Measurements from ENCODE around the gene MDM1. TPM values are rescaled to one million over a fixed set of nuclear protein-coding genes. Genes with fewer than 3 reads are reported as not detected.

Gene MDM1, protein sequence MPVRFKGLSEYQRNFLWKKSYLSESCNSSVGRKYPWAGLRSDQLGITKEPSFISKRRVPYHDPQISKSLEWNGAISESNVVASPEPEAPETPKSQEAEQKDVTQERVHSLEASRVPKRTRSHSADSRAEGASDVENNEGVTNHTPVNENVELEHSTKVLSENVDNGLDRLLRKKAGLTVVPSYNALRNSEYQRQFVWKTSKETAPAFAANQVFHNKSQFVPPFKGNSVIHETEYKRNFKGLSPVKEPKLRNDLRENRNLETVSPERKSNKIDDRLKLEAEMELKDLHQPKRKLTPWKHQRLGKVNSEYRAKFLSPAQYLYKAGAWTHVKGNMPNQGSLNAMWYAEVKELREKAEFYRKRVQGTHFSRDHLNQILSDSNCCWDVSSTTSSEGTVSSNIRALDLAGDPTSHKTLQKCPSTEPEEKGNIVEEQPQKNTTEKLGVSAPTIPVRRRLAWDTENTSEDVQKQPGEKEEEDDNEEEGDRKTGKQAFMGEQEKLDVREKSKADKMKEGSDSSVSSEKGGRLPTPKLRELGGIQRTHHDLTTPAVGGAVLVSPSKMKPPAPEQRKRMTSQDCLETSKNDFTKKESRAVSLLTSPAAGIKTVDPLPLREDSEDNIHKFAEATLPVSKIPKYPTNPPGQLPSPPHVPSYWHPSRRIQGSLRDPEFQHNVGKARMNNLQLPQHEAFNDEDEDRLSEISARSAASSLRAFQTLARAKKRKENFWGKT
- total RNA-seq, result 7.8 and 11.0 TPM in 2 replicates

DNA sequence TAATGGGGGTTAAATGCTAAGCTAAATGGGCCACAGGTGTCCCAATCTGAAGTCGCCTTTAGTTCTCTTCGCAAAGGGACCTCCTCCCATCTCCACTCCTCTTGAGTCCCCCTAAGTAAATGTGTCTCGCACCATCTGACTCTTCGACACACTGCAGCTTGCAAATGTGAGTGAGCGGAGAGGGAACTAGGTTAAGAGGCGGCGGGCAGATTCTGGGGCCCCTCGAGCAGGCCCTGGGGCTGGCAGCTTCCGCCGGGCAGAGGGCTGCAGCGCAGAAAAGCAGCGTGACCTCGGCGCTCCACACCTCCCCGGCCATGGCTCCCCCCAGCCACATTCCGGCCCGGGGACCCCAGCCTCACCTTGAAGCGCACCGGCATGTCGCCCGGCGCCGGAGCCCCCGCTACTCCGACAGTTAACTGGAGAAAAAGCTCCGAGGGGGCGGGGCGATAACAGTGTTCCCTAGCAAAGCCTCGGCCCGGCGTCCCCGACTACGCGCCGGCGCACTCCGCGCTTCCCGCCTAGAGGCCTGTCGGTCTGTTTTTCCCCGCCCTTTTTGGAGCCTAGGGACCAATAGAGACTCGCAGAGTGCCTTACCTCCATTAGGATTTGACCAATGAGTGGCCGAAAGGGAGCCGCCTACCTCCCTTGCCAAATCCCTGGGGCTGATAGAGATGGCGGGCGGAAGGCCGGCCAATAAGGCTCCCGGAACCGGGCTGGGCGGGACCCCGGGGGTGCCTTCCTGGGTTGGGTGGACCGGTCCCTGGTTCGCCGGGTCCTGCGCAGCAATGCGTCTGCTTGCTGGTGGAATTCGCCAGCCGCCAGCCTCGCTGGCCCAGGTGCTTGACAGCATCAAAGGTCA lies at the start of gene MDM1:
MDM1 (minus strand) TSS at position 494 of the 859 bp plus-strand sequence; CDS start at position 377, 117 bp downstream.
- DNase-seq (ENCODE audit: low read depth, low spot score), result peak; percentile 91

DNA sequence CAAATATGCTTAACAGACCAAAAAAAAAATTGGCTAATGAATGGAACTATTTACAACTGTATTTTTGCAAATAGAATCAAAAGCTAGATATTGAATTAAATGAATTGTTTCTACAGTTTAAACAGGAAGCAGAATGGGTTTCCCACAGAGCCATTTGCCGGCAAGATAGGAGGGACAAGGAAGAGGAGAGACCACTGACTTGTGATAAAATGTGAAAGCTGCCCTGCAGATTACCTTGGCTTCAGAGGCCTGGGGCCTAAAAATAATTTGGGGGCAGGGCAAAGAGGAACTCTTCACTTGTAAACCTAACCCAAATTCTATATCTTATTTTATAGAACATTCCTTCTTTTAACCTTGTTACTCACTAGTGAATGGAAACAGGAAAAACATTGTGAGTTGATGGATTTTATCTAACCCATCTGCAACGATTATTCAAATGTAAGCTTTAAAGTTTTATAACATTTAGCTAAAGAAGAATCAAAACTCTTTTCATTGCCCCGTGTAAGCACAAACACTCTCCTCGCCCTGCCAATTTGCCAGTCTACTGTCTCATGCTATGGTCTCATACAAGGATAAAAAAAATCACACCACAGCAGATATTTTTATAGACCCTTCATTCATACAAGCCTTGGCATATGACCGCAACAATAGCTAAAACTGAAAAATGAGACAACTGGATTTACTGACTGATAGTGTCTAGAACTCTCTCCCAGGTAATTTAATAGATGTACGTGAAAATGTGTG lies 49.5 kb upstream of the MDM1 start:
- DNase-seq (ENCODE audit: low read depth, low spot score), result no peak

DNA sequence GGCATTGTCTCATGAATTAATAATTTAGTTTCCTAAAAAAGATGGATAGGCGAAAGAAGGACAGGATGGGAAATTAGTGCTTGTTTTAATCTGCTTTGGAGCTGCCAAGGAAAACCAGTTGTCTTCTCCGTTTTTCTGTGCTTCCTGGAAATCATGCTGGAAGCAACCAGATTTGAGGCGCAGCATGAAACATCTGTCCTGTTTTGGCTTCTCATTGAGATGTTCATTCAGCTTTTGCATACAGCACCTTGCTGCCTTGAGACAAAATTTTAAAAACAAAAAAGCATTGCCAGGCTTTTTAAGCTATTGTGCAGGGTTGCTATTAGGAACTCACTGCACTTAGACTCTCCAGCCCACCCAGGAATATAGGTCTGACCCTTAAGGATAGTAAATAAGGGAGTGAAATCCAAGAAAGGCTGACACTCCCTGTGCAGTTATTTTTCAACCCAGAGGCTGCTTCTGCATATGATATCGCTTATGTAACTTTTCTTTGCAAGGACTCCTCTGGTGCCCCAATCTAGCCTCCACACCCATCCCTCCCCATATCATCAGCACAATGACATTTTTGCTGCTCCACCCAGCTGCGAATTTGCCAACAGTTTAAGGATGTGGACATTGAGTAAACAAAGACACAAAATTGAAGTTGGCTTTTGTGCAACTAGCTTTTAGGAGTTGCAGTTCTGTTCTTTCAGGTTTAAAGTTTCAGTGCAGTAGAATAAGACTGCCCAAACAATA lies 46.9 kb upstream of the MDM1 start:
- DNase-seq (ENCODE audit: low read depth, low spot score), result no peak

DNA sequence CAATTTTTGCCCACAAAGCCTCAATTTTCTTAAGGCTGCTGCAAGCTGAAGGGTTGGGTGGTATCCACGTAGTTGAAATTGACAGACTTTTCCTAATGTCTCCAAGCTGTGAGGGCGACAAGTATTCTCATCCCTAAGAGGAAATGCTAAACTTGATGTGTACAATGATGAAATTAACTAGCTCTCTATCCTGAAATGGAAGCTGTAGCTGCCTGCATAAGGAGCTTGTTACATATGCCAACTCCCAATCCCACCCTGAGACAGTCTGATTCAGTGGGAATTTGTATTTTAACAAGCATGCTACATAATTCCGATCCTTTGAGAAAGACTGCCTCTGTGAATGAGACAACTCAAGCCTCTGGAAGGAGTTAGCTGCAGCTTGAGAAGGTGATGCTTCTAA lies 45.7 kb upstream of the MDM1 start:
- no peak for DNase-seq (ENCODE audit: low read depth, low spot score)

DNA sequence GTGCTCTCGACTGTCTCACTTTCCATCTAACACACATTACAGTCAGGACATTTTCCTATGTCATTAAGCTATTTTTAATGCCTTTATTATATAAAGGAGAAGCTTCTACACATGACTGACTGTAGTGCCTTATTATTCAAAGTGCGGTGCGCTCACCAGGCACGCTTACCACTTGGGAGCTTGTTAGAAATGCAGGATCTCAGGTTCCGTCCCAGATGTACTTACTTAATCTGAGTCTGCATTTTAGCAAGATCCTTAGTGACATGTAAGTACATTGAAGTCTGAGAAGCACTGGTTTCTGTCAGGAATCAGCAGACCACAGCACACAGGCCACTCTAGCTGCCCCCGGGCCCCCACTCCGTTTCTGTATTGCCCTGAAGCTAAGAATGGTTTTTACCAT lies 44.7 kb upstream of the MDM1 start:
- DNase-seq (ENCODE audit: low read depth, low spot score), result no peak

DNA sequence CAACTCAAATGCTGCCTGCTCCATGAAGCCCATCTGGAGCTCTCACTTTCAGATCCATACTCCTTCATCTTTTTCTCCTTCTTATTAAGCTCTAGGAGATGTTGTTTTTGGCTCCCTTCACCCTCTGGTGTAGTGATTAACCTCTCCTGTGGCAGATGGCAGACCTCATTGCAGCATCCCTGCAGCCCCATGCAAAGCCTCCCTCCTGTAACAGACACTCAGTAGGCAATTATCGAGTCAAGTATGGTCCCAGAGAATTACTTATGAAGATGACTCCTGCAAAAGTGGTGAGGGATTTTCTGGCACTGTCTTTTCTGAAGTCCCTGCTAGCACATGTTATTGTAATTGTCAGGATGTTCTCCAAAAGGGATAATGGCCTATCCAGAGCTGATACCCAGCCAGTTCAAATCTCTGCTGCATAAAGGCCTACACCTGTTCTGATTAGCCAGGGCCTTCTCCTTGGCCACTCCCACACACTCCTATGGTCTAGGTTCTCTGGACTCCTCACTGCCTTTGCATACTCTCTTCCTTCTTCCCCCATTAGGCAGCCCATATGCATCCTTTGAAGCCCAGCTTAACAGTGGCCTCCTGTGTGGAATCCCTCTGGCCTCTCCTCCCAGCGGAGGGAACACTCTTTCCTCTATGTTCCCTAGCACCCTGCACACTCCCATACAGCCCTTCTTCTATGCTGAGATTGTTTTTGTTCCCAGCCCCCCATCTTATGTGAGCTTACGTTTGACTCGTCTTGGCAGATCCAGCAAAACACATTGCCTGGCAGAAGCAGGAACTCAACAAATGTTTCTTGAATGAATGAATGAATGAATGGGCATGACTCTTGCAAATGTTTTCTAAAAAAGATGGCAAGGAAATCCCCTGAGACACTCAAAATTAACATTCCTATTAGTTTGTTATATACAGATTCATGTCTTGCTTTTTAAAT lies 43.9 kb upstream of the MDM1 start:
- no peak for DNase-seq (ENCODE audit: low read depth, low spot score)

DNA sequence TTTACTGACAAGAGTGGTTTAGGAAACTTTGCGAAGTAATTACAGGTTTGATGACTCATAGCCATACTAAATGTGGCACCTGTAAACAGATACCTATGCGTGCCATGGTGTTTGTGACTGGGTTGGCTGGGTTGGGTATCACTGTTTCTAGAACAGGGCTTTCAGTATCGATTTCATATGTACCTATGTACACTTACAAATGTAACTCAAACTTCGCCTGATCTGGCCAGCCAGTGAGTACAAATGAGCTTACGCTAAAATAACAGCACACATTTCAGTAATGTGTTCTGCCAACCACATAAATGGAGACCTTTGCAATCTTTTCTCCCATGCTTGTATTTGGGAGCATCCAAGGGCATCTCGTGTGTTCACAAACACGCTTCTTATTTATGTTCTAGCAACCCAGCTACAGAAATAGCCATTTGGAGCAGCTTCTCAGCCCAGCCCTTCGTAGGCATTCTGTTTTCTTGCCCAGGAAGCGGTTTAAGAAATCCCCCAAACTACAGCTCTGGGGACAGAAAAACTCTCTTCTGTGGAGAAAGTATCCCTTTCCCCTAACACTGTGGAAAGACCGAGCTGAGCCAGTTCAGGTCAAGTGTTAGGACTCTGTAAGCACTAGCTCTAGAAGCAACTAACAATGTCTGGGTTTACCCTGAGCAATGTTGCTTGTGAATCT lies 42.3 kb upstream of the MDM1 start:
- no peak for DNase-seq (ENCODE audit: low read depth, low spot score)

DNA sequence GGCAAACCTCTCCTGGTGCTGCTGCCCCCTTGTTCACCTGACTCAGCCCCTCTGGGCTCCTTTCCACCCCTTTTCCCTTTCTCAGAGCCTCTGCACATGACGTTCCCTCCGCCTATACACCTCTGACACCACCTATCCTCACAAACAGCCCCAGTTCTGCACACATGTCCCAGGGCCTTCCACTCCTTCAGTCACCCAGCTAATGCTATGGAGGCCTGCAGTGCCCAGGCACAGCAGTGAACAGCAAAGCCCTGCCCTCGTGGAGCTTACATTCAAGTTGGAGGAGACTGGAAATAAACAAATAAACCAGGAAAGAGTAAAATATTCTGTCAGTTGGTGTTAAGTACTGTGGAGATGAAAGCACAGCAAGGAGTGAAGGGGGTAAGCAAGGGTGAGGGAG lies 38.5 kb upstream of the MDM1 start:
- no peak for DNase-seq (ENCODE audit: low read depth, low spot score)

DNA sequence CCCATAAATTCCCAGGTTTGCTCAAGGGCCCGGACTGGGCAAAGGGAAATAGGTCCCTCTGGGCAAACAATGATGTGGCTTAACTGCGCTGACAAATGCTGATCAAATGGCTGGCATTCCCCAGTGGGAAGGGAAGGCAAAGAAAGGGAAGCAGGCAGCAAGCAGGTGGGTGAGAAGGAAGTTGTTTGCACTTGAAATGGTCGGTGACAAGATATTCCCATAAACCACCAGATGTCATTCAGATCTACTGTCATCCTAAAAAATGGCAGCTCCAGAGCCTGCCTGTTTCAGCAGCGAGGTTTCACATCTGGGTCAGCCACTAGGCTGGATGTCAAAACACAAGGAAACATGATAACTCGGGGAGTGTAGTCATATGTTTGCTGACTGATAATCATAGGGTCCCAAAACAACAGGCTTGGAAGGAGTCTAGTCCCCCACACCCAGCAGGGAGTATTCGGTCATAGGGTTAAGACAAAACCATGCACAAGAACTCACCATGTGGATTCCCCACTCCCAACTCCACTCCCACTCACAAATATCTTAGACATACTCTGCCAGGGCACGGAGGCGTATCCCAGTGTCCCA lies 37.9 kb upstream of the MDM1 start:
- no peak for DNase-seq (ENCODE audit: low read depth, low spot score)

DNA sequence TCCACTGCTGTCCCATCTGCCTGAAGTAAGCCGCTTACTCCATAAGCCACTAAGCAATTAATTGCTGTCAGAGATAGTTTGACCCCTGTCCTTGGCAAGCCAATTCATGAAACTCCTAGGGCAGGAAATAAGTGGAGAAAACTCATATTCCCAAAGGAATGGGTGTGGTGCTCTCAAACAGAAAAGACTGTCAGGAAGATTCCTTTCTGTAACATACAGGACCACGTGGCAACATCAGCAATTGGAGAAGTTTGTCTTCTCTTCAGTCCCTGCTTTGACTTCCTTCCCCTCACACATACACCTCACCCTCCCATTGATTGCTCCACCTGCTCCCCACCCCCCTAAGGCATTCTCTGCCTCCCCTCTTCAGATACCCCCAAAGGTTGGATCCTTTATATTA lies 36.2 kb upstream of the MDM1 start:
- DNase-seq (ENCODE audit: low read depth, low spot score), result no peak

DNA sequence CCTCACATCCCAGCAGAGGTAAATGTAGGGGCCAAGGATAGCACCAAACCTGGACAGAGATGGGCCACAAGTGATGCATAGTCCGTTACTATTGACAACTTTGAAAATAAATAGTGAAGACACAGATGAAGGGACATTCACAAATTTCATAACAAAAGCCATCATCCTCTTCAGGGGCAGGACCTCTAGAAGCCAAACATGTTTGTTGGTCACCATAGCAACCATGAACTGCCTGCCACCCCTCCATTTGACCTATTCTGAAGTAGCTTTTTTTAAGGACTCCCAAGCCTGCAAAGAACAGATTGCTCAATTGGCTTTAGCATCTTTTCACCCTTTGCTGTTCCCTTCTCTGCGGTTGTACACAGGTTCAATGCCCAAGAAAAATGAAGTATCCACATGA lies 35.7 kb upstream of the MDM1 start:
- DNase-seq (ENCODE audit: low read depth, low spot score), result no peak

DNA sequence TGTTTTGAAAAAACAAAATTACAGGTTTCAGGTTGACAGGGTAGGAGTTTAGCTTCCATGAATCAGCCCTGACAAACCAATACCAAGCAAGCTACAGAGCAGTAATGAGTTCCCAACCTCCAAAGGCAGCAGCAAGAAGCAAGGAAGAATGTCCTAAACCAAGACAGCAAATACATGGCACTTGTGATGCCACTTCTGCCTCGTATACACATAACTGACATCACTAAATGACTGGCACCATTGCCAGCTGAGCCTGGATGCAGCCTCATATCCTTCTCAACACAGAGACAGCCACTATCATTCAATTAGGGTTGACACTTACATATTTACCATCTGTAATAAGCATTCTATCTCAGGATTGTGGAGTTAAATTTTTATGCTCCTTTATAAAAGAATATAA lies 35.0 kb upstream of the MDM1 start:
- no peak for DNase-seq (ENCODE audit: low read depth, low spot score)

DNA sequence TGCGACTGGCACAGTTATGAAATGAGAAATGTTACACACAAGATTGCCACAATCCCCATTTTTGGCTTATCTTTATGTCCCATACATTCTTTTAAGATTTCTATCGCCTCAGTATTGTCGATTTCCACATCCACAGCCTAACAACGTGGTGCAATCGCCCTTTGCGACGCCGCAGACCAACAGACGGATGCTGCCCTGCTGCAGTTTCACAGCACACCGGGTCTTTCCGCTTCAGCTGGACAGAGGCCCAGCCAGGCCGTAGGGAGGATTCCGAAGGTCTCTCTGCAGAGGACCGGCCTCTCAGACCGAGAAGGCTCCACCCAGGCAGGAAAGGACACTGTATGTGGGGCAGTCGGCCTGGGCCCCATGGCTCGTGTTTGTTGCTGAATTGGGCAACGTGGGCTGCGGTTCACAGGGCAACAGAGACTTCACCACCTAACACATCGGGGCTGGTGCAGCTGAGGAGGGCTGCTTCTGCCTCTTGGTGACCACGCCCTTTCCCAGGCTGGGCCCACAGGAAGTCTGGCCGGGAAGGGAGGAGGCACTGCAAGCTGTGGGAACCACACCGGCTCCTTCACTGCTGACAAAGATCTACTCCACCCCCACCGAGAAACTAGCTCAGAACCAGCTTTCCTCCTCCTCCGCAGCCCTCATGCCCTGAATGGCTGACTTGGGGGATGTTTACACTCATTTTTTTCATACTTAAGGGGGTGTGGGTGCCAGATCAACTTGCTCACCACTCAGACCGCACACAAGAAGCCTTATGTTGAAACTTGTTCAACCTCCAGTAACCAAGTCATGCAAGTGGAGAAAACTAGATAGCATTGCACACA lies 32.9 kb upstream of the MDM1 start:
- DNase-seq (ENCODE audit: low read depth, low spot score), result peak; percentile 68

DNA sequence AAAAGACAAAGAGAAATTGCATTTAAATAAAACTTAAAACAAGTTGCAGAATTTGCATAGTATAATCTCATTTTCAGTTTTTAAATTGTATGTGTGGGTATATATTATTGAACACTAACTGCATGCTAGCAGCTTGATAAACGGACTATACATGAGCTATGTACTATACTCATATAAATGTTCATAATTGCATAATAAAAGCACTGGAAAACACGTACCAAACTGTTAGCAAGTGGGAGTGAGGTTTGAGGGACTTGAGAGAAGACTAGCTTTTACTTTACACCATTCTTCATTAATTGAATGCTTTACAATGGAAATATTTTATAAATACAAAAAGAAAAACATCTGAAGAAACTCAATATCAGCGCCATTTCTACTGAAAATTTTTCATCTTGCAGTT lies 32.2 kb upstream of the MDM1 start:
- no peak for DNase-seq (ENCODE audit: low read depth, low spot score)

DNA sequence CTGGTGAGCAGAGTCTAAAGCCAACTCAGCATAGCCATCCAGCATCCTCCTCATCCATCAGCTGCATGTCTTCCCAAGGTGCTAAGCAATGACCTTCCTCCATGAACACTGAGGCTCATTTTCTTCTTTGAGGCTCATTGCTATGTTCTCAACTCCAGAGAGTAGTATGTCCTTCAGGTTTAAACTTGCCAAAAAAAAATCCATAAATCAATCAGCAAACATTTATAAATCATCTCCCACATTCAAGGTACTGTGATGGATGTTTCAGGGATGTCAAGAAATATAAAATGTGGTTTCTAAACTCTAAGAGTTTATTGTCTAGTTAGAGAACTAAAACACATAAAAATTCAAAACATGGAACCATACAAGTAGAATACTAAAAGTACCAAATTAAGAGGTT lies 29.8 kb upstream of the MDM1 start:
- no peak for DNase-seq (ENCODE audit: low read depth, low spot score)

DNA sequence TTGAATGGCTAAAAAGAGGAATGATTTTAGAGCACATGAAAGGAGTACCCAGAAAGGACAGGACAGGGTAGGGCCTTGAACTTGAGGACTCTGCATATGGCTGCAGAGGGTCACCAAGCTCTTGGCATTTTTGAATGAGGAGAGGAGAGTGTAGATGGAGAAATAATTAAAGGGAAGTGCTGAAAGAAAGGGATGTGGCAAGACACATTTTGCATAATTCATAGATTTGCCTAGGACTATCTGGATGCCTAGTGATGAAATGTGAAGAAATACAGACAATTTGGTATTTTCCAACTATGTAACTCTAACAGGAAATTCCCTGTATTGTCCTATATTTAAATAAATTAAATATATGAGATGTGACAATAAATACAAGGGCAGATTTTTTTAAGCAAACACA lies 27.5 kb upstream of the MDM1 start:
- DNase-seq (ENCODE audit: low read depth, low spot score), result no peak

Measured in pulmonary artery endothelial cell (primary cell).